OCI-LY3 (cell line): Measurements from ENCODE around the gene TTC28.
"Not testable (repeated sequence)": the region's sequence is repeated elsewhere in the genome, so short reads cannot be mapped to it uniquely, and the experiment has no call there.

Source experiments
- CTCF ChIP-seq: fragments of 200-600, 300-600 bp; sonication (generic); IDR thresholded peaks from 2 replicates; pipeline ENCODE4 v1.5.1; 2014; ENCODE audit warnings: antibody characterized with exemption, low read length, low read depth
- EZH2phosphoT487 ChIP-seq: fragments of 200-600 bp; shearing (Covaris generic); IDR thresholded peaks from 2 replicates; pipeline ENCODE4 v1.6.1; 2018; ENCODE audit warnings: antibody characterized with exemption, mixed run types, low read depth

DNA sequence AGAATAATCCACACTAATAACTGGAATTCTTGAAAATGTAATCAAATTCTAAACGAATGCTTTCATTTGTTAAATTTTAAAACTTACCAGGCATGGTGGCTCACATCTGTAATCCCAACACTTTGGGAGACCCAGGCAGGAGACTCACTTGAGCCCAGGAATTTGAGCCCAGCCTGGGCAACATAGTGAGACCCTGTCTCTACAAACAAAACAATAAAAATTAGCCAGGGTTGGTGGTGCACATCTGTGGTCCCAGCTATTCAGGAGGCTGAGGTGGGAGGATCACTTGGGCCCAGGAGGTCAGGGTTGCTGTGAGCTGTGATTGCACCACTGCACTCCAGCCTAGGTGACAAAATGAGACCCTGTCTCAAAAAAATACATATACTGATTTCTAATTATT is 212.6 kb downstream of the TTC28 start:
- not testable (repeated sequence) for TF ChIP-seq CTCF, EZH2phosphoT487
